IPS-18a (cell line): ENCODE measurements around the gene THRA.

Experiments
- H3K27ac ChIP-seq: one replicate; pipeline ENCODE4 v1.5.1; 2013; ENCODE audit warnings: low read length
- H3K27me3 ChIP-seq: one replicate; pipeline ENCODE4 v1.6.1; 2013; ENCODE audit warnings: mild to moderate bottlenecking, low read length; ENCODE audit not compliant: control insufficient read depth, insufficient read depth
- H3K36me3 ChIP-seq: one replicate; pipeline ENCODE4 v1.6.1; 2013; ENCODE audit warnings: low read depth, low read length; ENCODE audit not compliant: control insufficient read depth
- H3K4me1 ChIP-seq: one replicate; pipeline ENCODE4 v1.6.1; 2013; ENCODE audit warnings: low read depth, low read length; ENCODE audit not compliant: control insufficient read depth
- H3K4me3 ChIP-seq: one replicate; pipeline ENCODE4 v1.5.1; 2013; ENCODE audit warnings: low read length
- H3K9ac ChIP-seq: one replicate; pipeline ENCODE4 v1.6.1; 2013; ENCODE audit warnings: mild to moderate bottlenecking, low read length, moderate library complexity
- H3K9me3 ChIP-seq: one replicate; pipeline ENCODE4 v1.6.1; 2013; ENCODE audit warnings: low read depth, low read length; ENCODE audit not compliant: control insufficient read depth

Gene THRA

DNA sequence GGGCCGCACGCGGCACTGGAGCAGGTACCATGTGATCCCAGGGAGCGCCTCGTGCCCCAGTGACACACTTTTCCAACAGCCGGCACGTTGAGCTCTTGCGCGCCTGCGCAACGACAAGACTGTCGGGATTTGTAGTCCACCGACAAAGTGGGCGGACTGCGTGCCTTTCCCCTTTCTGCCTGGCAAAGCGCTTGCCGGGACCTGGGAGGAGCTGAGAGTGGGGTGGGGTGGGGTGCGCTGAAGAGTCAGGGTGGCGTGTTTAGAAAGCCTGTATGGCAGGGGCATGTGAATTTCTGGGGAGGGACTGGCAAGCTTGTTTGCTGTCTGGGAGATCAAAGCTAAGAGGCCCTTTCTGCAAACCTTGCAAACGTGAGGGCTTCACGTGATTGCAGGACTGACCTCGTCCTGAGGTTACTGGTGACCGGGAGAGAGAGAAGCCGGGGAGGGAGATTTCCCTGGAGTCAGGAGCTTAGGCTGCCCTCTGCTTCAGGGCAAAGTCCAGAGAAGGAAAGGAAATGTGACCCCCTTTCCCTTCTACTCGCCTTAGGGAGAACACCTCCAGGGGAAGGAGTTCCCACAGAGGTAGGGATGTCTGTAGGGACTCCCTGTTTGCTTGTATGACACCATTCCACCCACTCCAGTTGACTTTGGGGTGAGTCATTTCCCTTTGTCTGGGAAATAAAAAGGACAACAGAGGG is 38.1 kb downstream of the THRA start:
- H3K4me3 ChIP-seq, result peak overlapping the region; percentile 65
- peaks cover 4% of the 10 kb centered on the region for H3K36me3 ChIP-seq
- peaks cover 27% of the 10 kb centered on the region for H3K4me1 ChIP-seq
- H3K9me3 ChIP-seq, result no peaks in the 10 kb centered on the region
- H3K9ac ChIP-seq, result peak overlapping the region; percentile 46
- peaks cover 34% of the 10 kb centered on the region for H3K27me3 ChIP-seq
- peak overlapping the region; percentile 7 for H3K27ac ChIP-seq

DNA sequence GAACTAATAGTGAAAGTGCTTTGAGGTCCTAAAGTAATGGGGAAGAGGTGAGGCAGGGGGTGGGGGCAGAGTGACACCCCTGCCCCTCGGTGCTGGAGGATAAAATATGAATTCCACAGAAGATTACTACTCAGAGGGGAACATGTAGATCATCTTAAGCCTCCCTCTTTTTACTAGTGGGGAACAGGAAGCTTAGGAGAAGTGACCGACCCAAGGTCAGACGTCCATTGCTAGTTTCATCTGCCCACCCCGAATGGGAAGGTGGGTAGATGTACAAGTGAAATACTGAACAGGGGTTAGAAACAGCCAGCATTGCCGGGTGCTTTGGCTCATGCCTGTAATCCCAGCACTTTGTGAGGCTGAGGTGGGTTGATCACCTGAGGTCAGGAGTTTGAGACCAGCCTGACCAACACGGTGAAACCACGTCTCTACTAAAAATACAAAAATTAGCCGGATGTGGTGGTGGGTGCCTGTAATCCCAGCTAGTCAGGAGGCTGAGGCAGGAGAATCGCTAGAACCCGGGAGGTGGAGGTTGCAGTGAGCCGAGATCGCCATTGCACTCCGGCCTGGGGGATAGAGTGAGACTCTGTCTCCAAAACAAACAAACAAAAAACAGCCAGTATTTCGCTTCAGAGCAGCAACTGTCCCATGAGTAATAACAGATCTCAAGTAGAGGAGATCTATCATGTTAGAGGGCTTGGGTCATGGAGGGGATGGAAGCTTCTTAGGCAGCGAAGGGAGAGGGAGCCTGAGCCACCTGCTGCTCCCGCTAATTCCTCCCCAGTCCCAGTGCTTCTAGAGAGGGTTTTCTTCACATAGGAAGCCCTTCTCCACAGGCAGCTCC is 38.8 kb downstream of the THRA start:
- Histone ChIP-seq H3K27ac (no peak overlapping the region), H3K9ac (peak overlapping the region; percentile 46), H3K4me1 (peaks cover 32% of the 10 kb centered on the region)

DNA sequence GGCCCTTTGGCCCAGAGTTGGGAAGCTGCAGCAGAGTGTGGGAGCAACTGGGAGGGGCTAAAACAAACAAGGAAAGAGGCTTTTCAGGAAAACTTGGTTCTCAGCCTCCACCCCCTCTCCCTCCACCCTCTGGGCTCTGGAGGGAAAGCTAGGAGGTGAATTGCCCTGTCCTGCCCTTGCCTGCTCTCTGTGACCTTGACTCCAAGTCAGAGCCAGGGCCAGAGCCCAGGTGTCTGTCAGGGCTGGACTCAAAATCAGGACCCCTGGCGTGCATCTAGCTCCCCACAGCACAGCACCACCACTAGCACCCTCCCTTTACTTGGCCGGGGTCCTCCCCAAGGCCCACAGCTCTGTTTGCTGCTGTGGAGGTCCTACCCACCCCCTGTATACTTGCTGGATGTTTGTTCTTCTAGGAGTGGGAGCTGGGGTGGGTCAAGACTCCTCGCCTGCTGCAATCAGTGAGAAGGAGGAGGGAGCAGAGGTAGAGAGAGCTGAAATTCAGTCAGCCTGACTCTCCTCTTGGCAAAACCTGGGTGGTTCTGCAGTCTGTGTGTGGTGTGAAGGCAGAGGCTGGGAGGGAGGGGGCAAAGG is 40.4 kb downstream of the THRA start:
- no peak overlapping the region for H3K4me3 ChIP-seq
- H3K36me3 ChIP-seq, result no peaks in the 10 kb centered on the region
- H3K4me1 ChIP-seq, result peaks cover 42% of the 10 kb centered on the region
- H3K9ac ChIP-seq, result no peak overlapping the region
- H3K27me3 ChIP-seq, result peaks cover 58% of the 10 kb centered on the region
- H3K27ac ChIP-seq, result no peak overlapping the region
- no peaks in the 10 kb centered on the region for H3K9me3 ChIP-seq

More for the DNA sequence above, 38.8 kb downstream of the THRA start:
- H3K9me3 ChIP-seq, result no peaks in the 10 kb centered on the region
- H3K4me3 ChIP-seq, result peak overlapping the region; percentile 65
- peaks cover 42% of the 10 kb centered on the region for H3K27me3 ChIP-seq
- no peaks in the 10 kb centered on the region for H3K36me3 ChIP-seq

DNA sequence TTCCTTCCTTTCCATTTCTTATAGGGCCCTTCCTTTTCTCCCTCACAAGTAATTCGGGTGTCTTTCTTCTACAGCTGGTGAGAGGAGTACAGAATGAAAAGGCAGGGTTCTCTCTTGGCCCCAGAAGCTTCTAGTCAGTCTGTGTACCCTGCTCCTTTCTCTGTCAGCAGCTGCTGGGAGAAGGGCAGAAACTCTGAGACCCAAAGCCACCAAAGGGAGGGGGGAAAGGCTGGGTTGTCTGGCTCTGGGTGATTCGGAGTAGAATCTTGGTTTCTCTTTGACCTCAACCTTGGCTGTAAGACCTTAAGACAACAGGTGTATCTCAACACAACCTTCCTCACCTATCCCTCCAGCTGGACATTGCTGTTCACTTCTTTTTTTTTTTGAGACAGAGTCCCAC is 40.9 kb downstream of the THRA start:
- Histone ChIP-seq H3K4me3 (no peak overlapping the region), H3K27me3 (peaks cover 58% of the 10 kb centered on the region), H3K9ac (no peak overlapping the region), H3K9me3 (no peaks in the 10 kb centered on the region), H3K36me3 (no peaks in the 10 kb centered on the region), H3K27ac (no peak overlapping the region), H3K4me1 (peaks cover 40% of the 10 kb centered on the region)

DNA sequence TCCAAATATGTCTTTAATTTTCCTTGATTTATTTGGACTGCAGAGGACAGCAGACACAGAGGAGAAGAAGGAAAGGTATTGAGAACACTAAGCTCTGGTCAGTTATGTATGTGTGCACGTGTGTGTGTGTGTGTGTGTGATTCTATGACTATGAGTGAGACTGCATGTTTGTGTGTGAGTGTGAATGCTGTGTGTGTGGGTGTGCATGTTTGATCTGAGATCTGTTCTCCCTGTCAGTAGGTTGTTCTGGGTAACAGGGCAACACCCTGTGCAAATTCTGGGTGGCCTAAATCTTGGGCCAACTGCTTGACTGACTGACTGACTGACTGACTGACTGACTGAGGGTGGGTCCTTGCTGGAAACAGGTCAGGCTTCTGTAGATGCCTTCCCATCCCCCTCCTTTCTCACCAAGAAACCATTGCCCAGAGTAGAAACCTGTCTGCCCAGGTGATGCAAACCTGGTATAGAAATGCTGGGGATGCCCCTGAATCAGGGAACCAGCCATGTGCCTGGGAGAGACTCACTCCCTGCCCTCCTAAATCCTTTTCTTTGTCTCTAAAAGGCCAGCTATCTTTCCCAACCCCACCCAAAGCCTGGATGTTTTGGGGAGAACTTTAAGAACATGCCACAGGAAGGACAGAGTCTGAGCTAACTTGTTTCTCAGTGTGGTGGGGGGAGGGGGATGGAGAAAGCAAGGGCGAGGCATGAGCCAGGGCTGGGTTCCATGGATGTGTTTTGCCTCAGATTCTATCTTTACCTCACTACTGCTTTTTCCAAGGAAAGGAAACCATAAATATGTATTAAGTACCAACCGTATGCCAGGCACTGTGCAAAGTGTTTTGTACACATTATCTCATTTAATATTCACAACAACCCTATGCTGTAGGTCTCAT is 42.1 kb downstream of the THRA start:
- H3K27me3 ChIP-seq, result peaks cover 51% of the 10 kb centered on the region
- H3K9ac ChIP-seq, result no peak overlapping the region
- no peak overlapping the region for H3K4me3 ChIP-seq
- peaks cover 42% of the 10 kb centered on the region for H3K4me1 ChIP-seq
- no peaks in the 10 kb centered on the region for H3K9me3 ChIP-seq
- H3K27ac ChIP-seq, result no peak overlapping the region
- H3K36me3 ChIP-seq, result no peaks in the 10 kb centered on the region

DNA sequence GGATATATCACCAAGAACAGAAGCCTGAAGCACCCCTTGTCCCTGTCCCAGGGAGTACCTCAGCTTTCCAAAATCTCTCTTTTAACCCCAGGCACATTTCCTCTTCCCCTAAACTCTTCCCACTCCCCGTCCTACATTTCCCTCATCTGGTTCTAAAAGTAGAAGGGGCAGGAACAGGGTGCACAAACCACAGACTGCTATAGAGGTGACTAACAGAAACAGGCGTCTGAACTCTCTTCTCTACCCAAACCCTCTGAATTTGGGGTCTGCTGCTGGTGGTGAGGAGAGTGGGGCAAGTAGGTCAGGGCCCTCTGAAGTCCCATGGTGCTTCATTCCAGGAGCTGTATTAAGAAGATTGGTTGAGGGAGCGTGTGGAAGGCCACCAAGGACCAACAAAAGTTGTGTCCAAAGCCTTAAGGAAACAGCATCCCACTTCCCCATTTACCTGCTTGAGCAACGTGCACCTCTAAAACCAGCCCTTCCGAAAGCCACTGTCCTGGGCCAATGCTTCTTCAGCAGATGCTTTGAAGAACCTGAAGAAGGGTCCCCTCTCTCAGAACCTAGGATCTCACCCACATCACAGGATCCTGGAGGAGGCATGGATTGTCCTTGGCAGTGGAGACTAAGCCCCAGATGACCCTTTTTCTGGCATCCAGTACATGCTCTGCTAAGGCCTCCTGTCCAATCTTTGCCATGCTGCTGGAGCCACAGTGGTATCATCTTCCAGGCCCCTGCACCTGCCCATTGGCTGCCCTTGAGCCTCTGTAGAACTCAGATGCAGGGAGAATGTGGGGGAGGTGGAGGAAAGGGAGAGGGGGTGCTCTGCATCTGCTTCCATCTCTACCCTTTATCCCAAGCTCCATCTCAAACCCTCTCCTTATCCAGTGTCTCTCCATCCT is 43.3 kb downstream of the THRA start:
- peaks cover 43% of the 10 kb centered on the region for H3K27me3 ChIP-seq
- H3K36me3 ChIP-seq, result no peaks in the 10 kb centered on the region
- H3K4me1 ChIP-seq, result peaks cover 46% of the 10 kb centered on the region
- H3K9ac ChIP-seq, result no peak overlapping the region
- H3K27ac ChIP-seq, result no peak overlapping the region
- H3K9me3 ChIP-seq, result no peaks in the 10 kb centered on the region
- H3K4me3 ChIP-seq, result no peak overlapping the region

DNA sequence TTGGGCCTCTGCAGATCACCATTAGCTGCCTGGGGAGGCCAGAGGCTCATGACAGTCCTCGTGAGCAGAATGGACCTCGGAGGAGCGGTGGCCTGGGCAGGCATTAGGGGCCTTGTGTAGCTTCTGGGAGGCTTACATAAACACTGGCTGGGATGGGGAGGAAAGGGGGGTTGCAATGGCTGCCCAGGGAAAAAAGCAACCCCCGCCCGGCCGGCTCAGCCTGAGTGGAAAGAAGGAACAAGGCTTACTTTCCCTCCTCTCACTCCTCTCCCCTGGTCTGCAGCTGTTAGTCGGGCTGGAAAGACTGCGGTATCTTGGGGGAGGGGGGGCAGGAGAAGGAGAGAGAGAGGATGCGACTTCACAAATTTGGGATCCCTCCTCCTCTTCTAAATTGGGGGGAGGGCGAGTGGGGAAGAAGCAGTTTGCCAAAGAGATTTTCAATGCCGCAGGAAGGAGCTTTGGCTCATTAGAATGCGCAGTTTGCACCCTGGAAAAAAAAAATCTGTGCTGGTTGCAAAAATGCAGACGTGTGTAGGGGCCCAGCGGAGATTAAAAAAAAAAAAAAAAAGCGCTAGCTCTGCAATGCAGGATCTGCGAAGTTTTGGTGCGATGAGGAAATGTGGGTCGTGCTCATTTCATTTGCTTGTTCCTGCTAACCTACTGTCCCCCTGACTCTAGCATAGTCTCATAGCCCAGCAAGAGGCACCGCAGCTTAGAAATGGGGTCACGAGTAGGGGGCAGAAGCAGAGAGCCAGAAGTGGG is 44.2 kb downstream of the THRA start:
- H3K27ac ChIP-seq, result no peak overlapping the region
- peaks cover 51% of the 10 kb centered on the region for H3K4me1 ChIP-seq
- no peaks in the 10 kb centered on the region for H3K9me3 ChIP-seq
- H3K36me3 ChIP-seq, result no peaks in the 10 kb centered on the region
- H3K27me3 ChIP-seq, result peaks cover 36% of the 10 kb centered on the region
- peak overlapping the region; percentile 26 for H3K4me3 ChIP-seq
- H3K9ac ChIP-seq, result peak overlapping the region; percentile 14

DNA sequence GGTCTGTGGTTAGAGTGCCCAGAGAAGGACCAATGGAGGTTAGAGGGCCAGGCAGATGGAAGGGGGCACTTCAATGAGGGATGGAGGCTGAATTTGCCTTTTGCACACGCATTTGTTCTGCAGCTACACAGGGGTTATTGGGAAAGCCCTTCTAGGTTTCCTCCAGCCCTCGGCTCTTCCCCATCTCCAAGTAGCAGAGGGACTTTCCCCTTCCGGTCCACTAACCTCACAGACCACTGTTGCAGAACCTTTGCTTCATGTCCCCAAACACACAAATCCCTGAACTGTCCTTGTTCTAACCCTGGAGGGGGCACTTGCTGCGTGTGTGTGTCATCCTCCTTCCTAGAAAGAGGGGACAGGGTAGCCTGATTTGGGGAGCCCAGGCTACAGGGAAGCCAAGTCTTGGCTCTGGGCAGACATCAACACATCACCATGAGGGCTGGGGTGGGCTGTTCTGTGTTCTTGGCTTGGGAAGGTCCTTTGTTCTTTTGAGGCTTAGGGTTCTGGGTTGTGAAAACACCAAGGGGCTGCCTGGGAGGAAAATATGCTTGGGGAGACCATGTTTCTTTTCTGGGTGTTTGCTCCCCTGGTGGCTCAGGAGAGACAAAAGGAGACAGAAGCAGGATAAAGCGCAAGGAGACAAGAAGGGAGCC is 44.9 kb downstream of the THRA start:
- peaks cover 35% of the 10 kb centered on the region for H3K27me3 ChIP-seq
- H3K27ac ChIP-seq, result no peak overlapping the region
- H3K36me3 ChIP-seq, result no peaks in the 10 kb centered on the region
- H3K4me1 ChIP-seq, result peaks cover 58% of the 10 kb centered on the region
- peak overlapping the region; percentile 14 for H3K9ac ChIP-seq
- peak overlapping the region; percentile 26 for H3K4me3 ChIP-seq
- no peaks in the 10 kb centered on the region for H3K9me3 ChIP-seq

DNA sequence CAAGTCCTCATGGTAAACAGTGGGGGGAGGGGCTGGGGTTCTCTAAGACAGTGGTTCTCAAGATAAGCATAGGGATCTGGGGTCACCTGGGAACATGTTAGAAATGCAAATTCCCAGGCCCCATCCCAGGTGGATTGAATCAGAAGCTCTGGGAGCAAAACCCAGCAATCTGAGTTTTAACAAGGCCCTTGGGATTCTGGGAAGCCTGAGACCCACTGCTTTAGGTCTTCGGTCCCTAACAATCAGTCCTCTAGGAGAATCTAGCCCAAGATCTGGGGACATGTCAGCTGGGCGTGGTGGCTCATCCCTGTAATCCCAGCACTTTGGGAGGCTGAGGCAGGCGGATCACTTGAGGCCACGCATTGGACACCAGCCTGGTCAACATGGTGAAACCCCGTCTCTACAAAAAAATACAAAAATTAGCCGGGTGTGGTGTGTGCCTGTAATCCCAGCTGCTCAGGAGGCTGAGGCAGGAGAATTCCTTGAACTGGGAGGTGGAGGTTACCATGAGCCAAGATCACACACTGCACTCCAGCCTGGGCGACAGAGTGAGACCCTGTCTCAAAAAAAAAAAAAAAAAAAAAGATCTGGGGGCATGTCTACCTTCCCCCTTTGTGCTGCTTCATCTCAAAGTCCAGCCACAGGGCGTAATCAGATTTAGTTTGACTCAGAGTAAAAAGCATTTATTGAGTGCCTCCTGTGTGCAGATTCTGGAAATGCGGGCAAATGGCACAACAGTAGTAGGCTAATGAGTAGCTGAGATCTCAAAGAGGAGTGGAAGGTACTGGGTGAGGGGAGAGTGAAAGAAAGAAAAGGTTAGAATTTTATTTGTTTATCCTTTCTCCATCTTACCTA is 46.4 kb downstream of the THRA start:
- peaks cover 35% of the 10 kb centered on the region for H3K27me3 ChIP-seq
- H3K4me1 ChIP-seq, result peaks cover 74% of the 10 kb centered on the region
- H3K4me3 ChIP-seq, result no peak overlapping the region
- H3K9me3 ChIP-seq, result no peaks in the 10 kb centered on the region
- no peak overlapping the region for H3K27ac ChIP-seq
- H3K36me3 ChIP-seq, result no peaks in the 10 kb centered on the region
- no peak overlapping the region for H3K9ac ChIP-seq
